ENCODE measurements around the gene LDHA.
A peak's percentile ranks its signal among the peaks of the same experiment; 100 is the strongest.

The LDHA gene

DNA sequence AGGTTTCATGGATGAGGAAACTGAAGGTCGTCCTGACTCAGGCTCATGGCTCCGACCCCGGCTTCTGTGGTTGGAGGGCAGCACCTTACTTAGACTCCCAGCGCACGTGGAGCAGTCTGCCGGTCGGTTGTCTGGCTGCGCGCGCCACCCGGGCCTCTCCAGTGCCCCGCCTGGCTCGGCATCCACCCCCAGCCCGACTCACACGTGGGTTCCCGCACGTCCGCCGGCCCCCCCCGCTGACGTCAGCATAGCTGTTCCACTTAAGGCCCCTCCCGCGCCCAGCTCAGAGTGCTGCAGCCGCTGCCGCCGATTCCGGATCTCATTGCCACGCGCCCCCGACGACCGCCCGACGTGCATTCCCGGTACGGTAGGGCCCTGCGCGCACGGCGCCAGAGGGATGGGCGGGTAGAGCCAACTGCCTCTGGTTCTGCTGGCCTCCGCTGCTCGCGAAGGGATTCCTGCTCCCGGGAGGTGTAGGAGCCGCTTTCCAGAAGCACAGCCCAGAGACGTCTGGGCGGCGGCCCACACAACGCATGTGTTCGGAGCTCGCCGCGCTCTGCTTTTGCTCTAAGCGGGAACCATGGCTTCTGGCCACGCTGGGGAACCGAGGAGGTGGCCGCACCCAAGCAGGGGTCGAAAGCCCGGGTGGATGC, at the start of gene LDHA:
Gene LDHA (plus strand): TSS at position 289 of the 653 bp plus-strand sequence. CDS start 2,280 bp downstream, outside the sequence.
- DNase-seq (ENCODE audit: low read depth), result peak; percentile 98

DNA sequence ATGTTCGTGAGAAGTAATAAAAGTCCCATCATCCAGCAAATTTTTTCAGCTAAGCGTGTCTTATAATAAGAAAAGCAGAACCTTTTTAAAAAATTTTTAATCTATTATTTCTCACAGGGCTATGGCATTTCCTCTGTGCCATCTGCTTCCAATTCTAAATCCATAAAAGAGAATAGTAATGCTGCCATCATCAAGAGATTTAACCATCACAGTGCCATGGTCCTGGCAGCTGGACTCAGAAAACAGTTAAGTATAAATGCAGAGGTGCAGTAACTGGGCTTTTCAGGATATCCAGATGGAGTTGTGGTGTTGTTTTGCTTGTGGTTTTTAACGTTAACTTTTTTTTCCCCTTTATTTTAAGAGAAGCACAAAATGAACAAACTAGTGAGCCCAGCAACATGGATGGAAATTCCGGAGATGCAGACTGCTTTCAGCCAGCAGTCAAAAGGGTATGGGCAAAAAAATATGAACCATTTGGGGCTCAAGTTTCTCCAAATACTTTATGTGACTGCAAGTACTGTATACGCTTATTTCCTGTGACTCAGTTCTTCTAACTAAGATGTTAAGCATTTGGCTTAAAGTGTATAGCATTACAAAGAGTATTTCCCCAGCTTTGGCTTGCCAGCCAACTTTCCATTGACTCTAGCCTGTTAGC, 46.8 kb upstream of the LDHA start:
- DNase-seq (ENCODE audit: low read depth), result peak; percentile 91

DNA sequence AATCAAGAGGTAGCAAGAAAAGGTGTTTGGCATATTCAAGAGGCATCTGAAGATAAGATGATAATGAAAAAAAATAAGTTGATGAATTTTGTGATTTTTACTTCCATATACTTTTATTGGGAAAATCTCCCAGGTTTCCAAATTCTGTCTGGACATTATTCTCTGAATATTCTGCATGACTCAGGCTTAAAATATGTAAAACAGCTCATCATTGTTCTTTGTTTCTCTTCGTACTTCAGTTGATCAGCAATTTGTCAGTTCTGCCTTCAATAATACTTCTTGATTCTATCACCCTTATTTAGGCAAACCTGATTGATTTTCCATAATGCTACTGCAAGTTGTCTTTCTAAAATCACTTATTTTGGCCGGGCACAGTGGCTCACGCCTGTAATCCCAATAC, 41.8 kb upstream of the LDHA start:
- peak; percentile 42 for DNase-seq (ENCODE audit: low read depth)

DNA sequence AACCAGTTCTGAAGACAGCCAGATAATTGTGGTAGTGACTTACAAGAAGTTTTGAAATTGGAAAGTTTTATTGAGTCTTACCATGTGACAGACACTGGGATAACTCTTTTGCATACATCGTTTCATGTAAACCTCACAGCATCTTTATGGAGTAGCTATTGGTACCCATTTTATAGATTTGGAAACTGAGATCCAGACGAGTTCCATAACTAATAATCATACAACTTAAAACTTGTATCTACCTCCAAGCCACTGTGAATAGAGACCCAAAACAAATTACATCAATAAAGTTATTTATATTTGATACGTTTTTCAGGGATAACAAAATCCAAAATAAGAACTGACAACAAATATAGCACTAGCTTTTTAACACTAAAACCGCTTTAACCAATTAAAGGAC, 35.7 kb upstream of the LDHA start:
- DNase-seq (ENCODE audit: low read depth), result no peak

DNA sequence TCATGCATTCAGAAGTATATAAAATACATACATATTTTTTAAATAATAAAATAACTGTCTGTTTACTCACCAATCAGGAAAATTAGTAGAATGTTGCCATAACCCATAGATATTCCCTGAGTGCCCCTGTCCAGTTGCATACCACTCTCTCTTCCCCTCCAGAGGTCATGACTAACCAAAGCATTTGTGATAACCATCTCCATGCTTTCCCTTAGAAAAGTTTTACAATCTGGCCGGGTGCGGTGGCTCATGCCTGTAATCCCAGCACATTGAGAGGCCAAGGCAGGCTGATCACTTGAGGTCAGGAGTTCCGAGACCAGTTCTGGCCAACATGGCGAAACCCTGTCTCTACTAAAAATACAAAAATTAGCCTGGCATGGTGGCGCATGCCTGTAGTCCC, 33.2 kb upstream of the LDHA start:
- DNase-seq (ENCODE audit: low read depth), result no peak

DNA sequence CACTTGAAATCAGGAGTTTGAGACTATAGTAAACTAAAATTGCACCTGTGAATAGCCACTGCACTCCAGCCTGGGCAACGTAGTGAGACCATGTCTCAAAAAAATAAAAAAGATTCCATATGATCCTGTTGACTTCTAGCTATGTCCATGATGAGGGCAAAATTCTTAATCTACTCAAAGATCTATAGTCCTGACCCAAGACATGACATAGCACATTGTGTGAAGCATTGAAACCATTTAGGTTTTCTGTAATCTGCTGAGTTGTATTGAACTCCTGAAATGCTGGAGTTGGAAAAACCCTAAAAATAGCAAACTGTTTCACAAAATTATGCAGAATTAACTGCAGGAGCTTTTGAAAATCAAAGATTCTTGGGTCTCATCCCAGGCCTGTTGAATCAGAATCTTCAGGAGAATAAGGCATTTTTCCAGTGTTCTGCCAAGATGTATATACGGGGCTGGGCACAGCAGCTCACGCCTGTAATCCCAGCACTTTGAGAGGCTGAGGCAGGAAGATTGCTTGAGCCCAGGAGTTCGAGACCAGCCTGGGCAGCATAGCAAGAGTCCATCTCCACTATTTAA, 29.8 kb upstream of the LDHA start:
- DNase-seq (ENCODE audit: low read depth), result no peak

DNA sequence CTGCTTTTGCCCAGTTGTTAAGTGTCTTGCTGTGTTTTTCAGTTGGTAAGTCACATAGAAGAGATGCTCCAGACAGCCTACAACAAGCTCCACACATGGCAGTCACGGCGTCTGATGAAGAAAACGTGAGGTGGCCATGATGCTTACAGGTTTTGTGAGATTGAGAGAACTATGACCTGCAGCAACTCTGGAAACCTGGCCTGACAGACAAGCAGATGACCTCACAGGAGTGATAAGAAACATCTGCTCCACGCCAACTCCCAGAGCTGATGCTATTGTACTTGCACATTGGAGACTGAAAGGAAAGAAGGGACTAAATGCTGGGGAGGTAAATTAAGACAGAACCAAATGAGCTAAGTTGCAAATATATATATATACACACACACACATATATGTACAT, 28.6 kb upstream of the LDHA start:
- DNase-seq (ENCODE audit: low read depth), result no peak

DNA sequence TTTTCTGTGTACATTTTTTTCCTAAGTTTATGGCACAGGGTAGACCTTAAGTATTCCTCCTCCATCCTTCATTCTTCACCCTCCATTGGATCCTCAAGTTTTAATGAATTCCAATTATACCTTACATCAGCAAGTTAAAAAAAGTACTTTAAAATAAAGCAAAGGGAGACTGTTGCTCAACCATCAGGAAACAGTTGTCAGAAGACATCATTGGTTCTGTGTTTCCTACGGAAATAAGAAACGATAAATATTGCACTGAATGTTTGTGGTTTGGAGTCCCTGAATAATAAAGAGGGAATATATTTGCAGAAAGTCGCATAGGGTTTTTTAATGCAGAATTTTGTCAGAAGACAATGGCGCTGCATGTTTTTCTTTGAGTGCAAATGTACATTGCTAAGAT, 28.1 kb upstream of the LDHA start:
- no peak for DNase-seq (ENCODE audit: low read depth)

DNA sequence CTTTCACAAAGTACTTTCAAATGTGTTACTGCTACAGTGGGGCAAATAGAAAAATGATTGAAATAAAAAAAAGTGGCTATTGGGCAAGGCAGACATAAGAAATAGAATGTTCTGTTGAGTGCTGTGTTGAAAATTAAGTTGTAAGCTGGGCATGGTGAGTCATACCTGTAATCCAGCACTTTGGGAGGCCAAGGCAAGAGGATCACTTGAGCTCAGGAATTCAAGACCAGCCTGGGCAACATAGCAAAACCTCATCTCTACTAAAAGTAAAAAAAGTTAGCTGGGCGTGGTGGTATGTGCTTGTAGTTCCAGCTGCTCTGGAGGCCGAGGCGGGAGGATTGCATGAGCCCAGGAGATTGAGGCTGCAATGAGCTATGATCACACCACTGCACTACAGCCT, 26.9 kb upstream of the LDHA start:
- peak; percentile 69 for DNase-seq (ENCODE audit: low read depth)

DNA sequence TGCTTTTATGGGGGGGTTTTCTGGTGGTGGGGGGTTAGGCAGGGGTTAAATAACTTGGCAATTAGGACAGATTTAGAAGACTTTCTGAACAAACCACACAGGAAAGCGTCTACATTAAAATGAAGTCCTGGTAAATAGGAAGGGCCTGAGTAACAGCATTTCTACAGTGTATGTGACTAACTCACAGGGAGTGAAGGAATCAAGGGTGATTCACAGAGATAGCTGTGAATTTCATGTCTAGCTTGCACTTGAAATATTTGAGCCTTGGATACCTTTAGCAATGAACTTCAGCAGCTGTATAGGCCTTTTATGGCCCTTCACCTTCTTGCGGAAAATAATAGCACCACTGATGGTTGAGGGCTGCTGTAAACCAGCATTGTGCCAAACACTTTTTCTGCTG, 26.1 kb upstream of the LDHA start:
- DNase-seq (ENCODE audit: low read depth), result peak; percentile 75

DNA sequence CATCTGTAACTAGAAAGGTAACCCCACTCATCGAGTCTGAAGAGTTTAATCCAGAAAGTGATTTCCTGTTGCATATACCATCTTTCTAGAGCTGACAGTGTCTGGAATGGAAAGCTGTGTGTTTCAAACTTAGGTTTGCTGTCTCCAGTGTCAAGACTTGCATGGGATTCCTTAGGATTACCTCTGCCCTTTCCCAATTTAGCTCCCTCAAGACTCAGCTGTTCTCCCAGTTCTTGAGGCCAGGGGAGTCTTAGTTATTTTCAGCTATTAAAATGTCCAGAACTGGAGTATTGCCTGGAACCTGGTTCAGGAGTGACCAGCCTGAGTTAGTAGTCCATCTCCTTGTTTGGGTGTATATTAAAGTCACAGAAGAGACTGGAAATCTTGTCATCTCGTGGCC, 25.0 kb upstream of the LDHA start:
- DNase-seq (ENCODE audit: low read depth), result no peak

DNA sequence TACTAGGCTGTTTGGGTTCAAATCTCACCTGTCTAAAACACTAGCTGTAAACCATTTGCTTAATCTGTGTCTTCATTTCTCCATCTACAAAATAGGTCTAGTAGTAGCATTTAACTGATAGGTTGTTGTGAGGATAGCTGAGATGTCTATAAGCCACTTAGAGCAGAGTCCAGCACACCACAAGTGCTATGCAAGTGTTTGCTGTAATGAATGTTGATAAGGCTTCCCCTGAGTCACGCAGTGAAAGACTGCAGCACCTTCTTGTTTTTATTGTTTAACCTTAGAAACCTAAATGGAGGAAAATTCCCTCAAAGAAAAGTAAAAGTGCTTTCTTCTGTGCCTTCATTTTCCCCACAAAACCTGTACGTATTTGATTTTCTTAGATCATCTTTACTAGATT, 23.1 kb upstream of the LDHA start:
- DNase-seq (ENCODE audit: low read depth), result peak; percentile 70

DNA sequence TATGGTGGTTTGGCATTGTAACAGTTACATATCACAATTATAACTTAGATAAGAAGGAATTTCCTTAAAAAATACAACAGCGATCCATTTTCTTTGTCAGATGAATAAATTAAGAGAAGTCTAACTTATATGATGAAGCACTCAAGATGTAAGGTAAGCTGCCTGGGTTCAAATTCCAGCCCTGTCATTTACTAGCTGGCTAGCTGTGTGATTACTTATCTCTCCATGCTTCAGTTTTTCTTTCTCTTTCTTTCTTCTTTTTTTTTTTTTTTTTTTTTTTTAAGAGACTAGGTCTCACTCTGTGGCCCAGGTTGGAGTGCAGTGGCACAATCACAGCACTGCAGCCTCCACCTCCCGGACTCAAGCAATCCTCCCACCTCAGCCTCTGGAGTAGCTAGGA, 22.2 kb upstream of the LDHA start:
- no peak for DNase-seq (ENCODE audit: low read depth)

DNA sequence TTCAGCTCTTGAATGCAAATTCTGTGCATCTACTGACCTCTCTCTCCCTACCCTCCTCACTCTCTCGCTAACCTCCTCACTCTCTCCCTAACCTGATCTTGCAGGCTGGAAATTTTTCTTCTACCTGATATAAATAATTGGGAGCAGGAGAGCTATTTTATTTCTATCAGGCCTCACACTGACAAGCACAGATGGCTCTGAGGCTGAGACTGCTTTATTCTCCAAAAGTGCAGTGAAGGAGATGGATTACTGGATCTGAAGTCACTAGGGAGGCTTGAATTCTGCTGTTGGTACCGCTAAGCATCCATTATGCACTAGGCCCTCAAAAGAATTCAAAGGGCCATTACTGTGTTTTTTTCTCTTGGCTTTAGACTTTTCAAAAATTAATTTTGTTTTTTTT, 19.4 kb upstream of the LDHA start:
- no peak for DNase-seq (ENCODE audit: low read depth)

DNA sequence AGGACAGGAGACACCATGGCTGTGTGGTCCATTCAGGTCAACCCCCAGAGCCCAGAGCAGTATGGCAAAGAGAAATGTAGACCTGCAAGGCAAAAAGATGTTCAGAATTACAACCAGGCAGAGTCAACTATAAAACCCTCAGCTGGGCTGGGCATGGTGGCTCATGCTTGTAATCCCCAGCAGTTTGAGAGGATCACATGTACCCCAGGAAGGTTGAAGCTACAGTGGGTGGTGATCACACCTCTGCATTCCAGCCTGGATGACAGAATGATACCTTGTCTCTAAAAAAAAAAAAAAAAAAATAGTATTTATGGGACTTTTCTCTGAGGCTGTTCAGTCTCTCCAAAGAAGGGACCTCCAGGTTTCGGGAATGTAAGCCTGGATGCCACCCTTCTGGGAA, 18.4 kb upstream of the LDHA start:
- no peak for DNase-seq (ENCODE audit: low read depth)

DNA sequence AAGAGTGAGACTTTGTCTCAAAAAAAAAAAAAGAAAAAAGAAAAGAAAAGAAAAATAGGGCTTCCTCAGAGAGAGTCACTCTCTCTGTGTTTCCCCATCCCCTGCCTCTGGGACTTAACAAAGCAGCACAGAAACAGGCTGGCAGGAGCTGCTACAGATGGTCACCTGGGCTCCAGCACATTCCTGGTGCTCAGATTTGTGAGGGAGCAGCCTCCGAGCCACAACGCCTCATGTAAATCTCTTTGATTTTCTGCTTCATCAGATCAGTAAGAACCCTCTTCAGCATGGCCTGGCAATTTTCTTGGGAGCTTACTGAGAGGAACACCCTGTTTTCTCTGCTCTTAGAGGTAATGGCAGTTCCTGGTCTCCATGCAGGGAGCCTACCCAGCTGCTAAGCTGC, 15.2 kb upstream of the LDHA start:
- no peak for DNase-seq (ENCODE audit: low read depth)

DNA sequence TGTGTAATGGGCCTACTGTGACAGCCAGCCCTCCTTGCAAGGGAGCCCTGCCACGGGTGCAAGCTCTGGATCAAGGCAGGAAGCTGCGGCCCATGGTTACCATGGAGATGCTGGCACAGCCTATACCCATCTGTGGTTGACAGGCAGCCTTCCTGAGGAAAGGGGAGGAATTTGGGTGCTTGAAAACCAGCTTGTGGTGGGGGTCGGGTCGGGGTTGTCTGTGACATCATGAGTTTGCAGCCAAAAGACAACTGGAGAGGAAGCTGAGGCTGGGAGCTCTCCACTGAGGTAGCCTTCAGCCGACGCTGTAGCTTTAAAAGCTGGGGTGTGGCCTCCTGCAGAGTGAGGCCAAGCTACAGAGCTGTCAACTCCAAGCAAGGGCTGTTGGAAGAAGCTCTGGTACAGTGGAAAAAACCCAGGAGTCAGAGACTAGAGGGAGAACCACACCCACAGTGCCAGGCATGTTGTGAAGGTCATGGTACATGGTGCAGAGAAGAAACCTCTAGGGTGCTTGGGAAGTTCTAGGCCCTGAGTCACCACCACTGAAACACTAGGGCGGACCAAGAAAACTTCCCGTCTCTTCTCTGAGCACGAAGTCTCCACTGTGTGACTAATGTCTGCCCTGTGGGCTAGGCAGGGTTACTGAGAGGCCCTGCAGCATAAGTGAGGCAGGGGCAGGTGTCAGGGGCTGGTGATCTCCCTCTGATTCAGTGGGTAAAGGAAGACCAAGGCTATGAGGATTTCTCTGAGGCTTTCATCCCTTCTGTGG, 10.8 kb upstream of the LDHA start:
- peak; percentile 96 for DNase-seq (ENCODE audit: low read depth)

DNA sequence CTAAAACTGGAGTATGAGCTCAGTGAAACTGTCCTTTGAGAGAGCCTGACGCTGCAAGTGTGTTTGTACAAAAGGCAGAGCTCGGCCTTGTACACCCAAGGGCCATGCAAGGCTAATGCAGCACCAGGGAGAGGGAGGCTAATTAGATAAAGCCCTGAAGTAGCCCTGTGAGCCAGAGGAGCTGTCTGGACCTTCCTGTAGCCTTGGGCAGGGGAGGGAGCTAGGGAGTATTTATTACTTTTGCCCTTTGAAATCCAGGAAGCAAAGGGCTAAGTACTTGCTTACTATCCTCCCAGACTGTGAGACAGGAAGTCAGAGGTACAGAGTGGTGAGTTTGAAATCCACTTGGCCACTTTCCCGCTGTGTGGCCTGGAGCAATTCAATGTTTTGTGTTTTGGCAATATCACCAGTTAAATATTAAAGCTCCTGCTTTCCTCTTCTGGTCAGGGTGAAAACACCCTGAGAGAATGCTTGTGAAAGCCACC, 10.2 kb upstream of the LDHA start:
- DNase-seq (ENCODE audit: low read depth), result peak; percentile 92

DNA sequence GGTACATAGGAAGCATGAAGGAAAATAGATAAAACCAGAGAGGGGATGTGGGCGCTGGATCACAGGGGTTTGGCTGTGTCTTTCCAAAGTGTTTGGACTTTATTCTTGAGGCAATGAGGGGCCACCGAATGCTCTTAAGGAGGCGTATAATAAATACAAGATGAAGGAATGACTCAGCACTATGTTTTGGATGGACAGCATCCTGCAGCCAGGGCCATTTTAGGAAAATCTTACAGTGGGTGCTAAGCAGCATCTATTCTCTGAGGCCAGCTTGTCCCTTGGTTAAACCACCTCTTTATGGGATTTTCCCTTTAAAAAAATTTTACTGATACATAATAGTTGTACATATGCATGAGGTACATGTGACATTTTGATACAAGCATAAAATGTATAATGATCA, 4.3 kb upstream of the LDHA start:
- DNase-seq (ENCODE audit: low read depth), result no peak

DNA sequence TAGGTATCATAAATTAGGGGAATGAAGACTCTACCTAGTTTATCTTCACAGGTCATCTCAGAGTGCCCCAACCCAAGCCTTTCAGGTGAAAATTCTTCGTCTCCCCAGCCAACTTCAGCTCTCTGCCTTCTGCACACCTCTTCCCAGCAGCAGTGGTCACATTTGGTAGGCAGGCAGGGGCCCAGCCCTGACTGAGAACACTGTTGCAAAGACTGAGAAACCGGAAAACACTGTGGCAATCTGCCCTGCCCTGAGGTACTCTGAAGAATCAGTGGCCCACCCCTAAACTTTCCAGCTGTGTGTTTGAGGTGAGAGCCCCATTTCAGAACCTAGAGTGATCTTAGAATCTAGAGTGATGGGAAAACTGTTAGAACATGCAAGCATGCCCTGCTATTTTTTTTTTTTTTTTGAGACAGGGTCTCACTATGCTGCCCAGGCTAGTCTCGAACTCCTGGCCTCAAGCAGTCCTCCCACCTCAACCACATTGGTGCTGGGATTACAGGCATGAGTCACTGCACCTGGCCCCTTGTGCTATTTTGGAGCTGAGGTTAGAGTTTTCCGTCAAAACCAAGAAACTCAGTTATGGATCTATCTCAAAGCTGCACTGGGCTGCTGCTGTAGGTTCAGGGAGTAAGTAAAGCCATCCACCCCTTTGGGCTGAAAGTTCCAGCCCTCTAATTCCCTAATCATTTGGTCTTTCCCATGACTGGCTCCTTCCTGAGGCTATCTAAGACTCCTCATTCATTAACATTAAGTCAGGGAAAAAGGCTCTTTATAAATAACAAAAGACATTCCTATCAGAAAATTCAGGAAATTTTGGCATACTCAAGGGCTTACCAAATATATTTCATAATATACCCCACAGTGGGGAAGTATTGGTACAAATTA, 1.7 kb upstream of the LDHA start:
- no peak for DNase-seq (ENCODE audit: low read depth)

DNA sequence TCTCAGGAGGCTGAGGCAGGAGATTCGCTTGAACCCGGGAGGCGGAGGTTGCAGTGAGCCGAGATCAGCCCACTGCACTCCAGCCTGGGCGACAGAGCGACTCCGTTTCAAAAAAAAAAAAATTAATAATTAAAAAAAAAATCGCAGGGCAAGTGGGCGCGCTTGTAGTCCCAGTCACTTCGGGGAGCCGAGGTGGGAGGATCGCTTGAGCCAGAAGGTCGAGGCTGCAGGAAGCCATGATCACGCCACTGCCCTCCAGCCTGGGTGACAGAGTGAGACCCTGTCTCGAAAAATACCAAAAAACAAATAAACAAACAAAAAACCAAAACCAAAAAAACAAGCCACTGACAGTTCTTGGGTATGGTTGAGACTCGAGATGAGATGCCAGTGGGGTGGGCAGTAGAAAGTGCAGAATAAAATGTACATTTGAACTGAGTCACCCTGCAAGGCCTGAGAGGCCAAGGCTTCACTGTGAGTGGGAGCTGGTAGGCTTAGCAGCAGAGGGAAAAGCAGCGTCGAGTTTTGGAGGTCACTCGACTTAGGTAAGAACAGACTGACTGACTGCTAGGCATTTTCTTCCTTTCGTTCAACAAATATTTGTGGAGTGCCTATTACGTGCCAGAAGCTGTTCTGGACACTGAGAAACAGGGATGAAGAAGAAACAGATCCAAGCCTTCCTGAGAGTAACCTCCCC, 635 bp upstream of the LDHA start:
- no peak for DNase-seq (ENCODE audit: low read depth)

Measured in iris pigment epithelial cell (primary cell).